PC-3 (cell line): ENCODE data around the gene SELP. TPM values are rescaled to one million over a fixed set of nuclear protein-coding genes. Genes with fewer than 3 reads are reported as not detected.

Source experiments
- ATAC-seq: fragments of 200-7000 bp; cut with Tn5 transposase; 2 replicates; pipeline ENCODE4 v1.9.1; 2020; ENCODE audit warnings: mild to moderate bottlenecking, moderate library complexity
- BruUV-seq: library from RNA; stranded (reverse); fragments of 400-500 nt; replicated peaks from 2 replicates; lab custom pipeline; 2021; lab: Mats Ljungman, UMichigan
- CTCF ChIA-PET: fragments of 300-600 bp; sonication (Branson Sonifier 250); formaldehyde crosslinking; loops from one replicate; lab custom pipeline; 2022; ENCODE audit warnings: antibody characterized with exemption; lab: Charles Lee
- POLR2A ChIA-PET: fragments of 300-600 bp; sonication (Branson Sonifier 250); formaldehyde crosslinking; loops from one replicate; lab custom pipeline; 2022; ENCODE audit warnings: antibody characterized with exemption; ENCODE audit not compliant: unreplicated experiment; lab: Charles Lee
- DNase-seq: peaks from one replicate; pipeline ENCODE4 v3.0.0-alpha.2; 2015
- H2AFZ ChIP-seq: fragments of 300-600 bp; sonication (generic); 2 replicates; pipeline ENCODE4 v1.6.0; 2016; ENCODE audit warnings: antibody characterized with exemption, low read length
- H3F3A ChIP-seq: fragments of 300-600 bp; sonication (generic); one replicate; pipeline ENCODE4 v1.6.0; 2017; ENCODE audit warnings: antibody characterized with exemption, low read length, control low read depth, mild to moderate bottlenecking; ENCODE audit not compliant: unreplicated experiment
- H3K27ac ChIP-seq: fragments of 300-600 bp; sonication (generic); 2 replicates; pipeline ENCODE4 v1.5.1; 2016; ENCODE audit warnings: mild to moderate bottlenecking, low read length
- H3K27me3 ChIP-seq: fragments of 300-600 bp; sonication (generic); 2 replicates; pipeline ENCODE4 v1.6.1; 2016; ENCODE audit warnings: low read length, mixed read lengths
- H3K36me3 ChIP-seq: fragments of 300-600 bp; sonication (generic); 2 replicates; pipeline ENCODE4 v1.6.1; 2016; ENCODE audit warnings: low read depth, mixed run types, low read length, mixed read lengths
- H3K4me1 ChIP-seq: fragments of 300-600 bp; sonication (generic); 2 replicates; pipeline ENCODE4 v1.5.1; 2016; ENCODE audit warnings: low read length; ENCODE audit not compliant: insufficient read depth
- H3K4me2 ChIP-seq: fragments of 300-600 bp; sonication (generic); 2 replicates; pipeline ENCODE4 v1.6.0; 2016; ENCODE audit warnings: low read length
- H3K4me3 ChIP-seq: fragments of 300-600 bp; sonication (generic); 2 replicates; pipeline ENCODE4 v1.5.1; 2016; ENCODE audit warnings: mild to moderate bottlenecking, low read length, mixed read lengths
- H3K79me2 ChIP-seq: fragments of 300-600 bp; sonication (generic); 2 replicates; pipeline ENCODE4 v1.6.1; 2017; ENCODE audit warnings: low read length, mixed read lengths
- H3K9ac ChIP-seq: fragments of 300-600 bp; sonication (generic); 2 replicates; pipeline ENCODE4 v1.6.0; 2016; ENCODE audit warnings: mild to moderate bottlenecking, low read length
- H3K9me2 ChIP-seq: fragments of 300-600 bp; sonication (generic); replicated peaks from 2 replicates; pipeline ENCODE4 v1.6.1; 2016; ENCODE audit warnings: mixed run types, low read length, mixed read lengths
- H3K9me3 ChIP-seq: fragments of 300-600 bp; sonication (generic); 2 replicates; pipeline ENCODE4 v1.6.1; 2016; ENCODE audit warnings: low read length, mixed read lengths
- H4K20me1 ChIP-seq: fragments of 300-600 bp; sonication (generic); 2 replicates; pipeline ENCODE4 v1.6.1; 2016; ENCODE audit warnings: low read length, mixed read lengths
- CTCF ChIP-seq: fragments of 300-600 bp; sonication (generic); conservative IDR thresholded peaks from 2 replicates; pipeline ENCODE4 v1.5.1; 2017; ENCODE audit warnings: antibody characterized with exemption, low read depth, mild to moderate bottlenecking, low read length
- EZH2 ChIP-seq: fragments of 300-600 bp; sonication (generic); IDR thresholded peaks from one replicate; pipeline ENCODE4 v1.6.1; 2017; ENCODE audit warnings: antibody characterized with exemption, mild to moderate bottlenecking, low read length; ENCODE audit not compliant: unreplicated experiment
- EZH2phosphoT487 ChIP-seq: fragments of 300-600 bp; sonication (generic); IDR thresholded peaks from 2 replicates; pipeline ENCODE4 v1.6.1; 2018; ENCODE audit warnings: mild to moderate bottlenecking, antibody characterized with exemption, low read length, borderline replicate concordance
- intact Hi-C: fragments of 100-400 bp; cut with micrococcal nuclease; formaldehyde crosslinking; loops from 2 replicates; pipeline ENCODE4 v1.9.0; 2023
- total RNA-seq: library from RNA; depleted of rRNA; stranded (reverse); fragments of >200 nt; gene quantifications from 2 replicates; pipeline ENCODE4 v1.2.3, GENCODE V29; 2014

The SELP gene
- total RNA-seq, 1 experiment from 2014 or later, result not detected

- H3K9me2 ChIP-seq, result no peaks in the 10 kb centered on the region
- no peaks in the 10 kb centered on the region for H4K20me1 ChIP-seq
- ChIA-PET POLR2A (no interaction called here), CTCF (no interaction called here)
- intact Hi-C loops, result no loop called here
- no peak overlapping the region for H3K27ac ChIP-seq
- H3K4me3 ChIP-seq, result no peak overlapping the region
- H3K4me1 ChIP-seq, result 0 out of 2 replicates have a peak, but pooled peaks cover 4% of the 10 kb centered on the region
- DNase-seq (no peak), ATAC-seq (no peak)
- peaks cover 22% of the 10 kb centered on the region for H3K27me3 ChIP-seq
- no peak overlapping the region for H3K4me2 ChIP-seq
- H3F3A ChIP-seq, result no peaks in the 10 kb centered on the region
- TF ChIP-seq EZH2phosphoT487 (no peak), CTCF (no peak), EZH2 (no peak)
- H3K9me3 ChIP-seq, result no peaks in the 10 kb centered on the region
- no peak overlapping the region for H3K9ac ChIP-seq
- H3K36me3 ChIP-seq, result no peaks in the 10 kb centered on the region
- H3K79me2 ChIP-seq, result no peaks in the 10 kb centered on the region
- no peak overlapping the region for H2AFZ ChIP-seq
- BruUV-seq, result no TSS peak
Measured at GRCh38 chr1:169577981-169578738, 51.8 kb downstream of the SELP start.

- H3K27me3 ChIP-seq, result 0 out of 2 replicates have a peak, but pooled peaks cover 15% of the 10 kb centered on the region
- no peak overlapping the region for H2AFZ ChIP-seq
- no peaks in the 10 kb centered on the region for H4K20me1 ChIP-seq
- no peak overlapping the region for H3K27ac ChIP-seq
- TF ChIP-seq EZH2phosphoT487, result no peak
- no peak for TF ChIP-seq CTCF
- TF ChIP-seq EZH2, result no peak
- H3K79me2 ChIP-seq, result no peaks in the 10 kb centered on the region
- ChIA-PET CTCF (no interaction called here), POLR2A (no interaction called here)
- no peak overlapping the region for H3K4me3 ChIP-seq
- DNase-seq (no peak), ATAC-seq (no peak)
- H3K9me3 ChIP-seq, result no peaks in the 10 kb centered on the region
- H3F3A ChIP-seq, result no peaks in the 10 kb centered on the region
- H3K9ac ChIP-seq, result no peak overlapping the region
- H3K36me3 ChIP-seq, result no peaks in the 10 kb centered on the region
- H3K4me2 ChIP-seq, result no peak overlapping the region
- H3K4me1 ChIP-seq, result peaks cover 10% of the 10 kb centered on the region
- no TSS peak for BruUV-seq
- no peaks in the 10 kb centered on the region for H3K9me2 ChIP-seq
- intact Hi-C loops, result no loop called here
Measured at GRCh38 chr1:169576935-169577331, 53.0 kb downstream of the SELP start.

GRCh38 chr1:169576241-169576934 is 53.5 kb downstream of the SELP start:
- no peaks in the 10 kb centered on the region for H4K20me1 ChIP-seq
- H3K27ac ChIP-seq, result no peak overlapping the region
- H3K36me3 ChIP-seq, result no peaks in the 10 kb centered on the region
- no peak for DNase-seq
- no peak overlapping the region for H2AFZ ChIP-seq
- POLR2A ChIA-PET, result no interaction called here
- no peaks in the 10 kb centered on the region for H3F3A ChIP-seq
- H3K9me3 ChIP-seq, result no peaks in the 10 kb centered on the region
- intact Hi-C loops, result no loop called here
- BruUV-seq, result no TSS peak
- TF ChIP-seq CTCF, result no peak
- no peak for TF ChIP-seq EZH2
- no peak for TF ChIP-seq EZH2phosphoT487
- H3K79me2 ChIP-seq, result no peaks in the 10 kb centered on the region
- H3K4me3 ChIP-seq, result no peak overlapping the region
- H3K9me2 ChIP-seq, result no peaks in the 10 kb centered on the region
- ATAC-seq, result no peak
- no peak overlapping the region for H3K9ac ChIP-seq
- 0 out of 2 replicates have a peak, but pooled peaks cover 12% of the 10 kb centered on the region for H3K27me3 ChIP-seq
- CTCF ChIA-PET, result no interaction called here
- peaks cover 16% of the 10 kb centered on the region for H3K4me1 ChIP-seq
- no peak overlapping the region for H3K4me2 ChIP-seq
